ENCODE results near the gene H3-3A.

The H3-3A gene

DNA sequence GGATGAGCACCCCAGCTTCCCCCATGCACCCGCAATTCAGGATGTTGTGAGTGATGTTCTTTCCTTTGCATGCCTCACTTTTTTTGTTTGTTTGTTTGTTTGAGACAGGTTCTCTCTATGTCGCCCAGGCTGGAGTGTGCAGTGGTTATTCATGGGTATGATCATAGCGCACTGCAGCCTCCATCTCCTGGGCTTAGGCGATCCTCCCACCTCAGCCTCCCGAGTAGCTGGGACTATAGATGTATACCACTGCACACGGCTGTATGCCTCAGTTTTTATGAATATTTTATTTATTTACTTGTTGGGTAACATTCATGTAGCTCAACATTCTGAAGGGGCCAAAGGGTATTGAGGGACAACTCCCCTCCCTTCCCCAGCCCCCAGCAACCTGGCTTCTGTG, 54.8 kb downstream of the H3-3A start:
- DNase-seq (ENCODE audit: extremely low read depth, low read depth) = no peak
- TF ChIP-seq, protein P1, sequence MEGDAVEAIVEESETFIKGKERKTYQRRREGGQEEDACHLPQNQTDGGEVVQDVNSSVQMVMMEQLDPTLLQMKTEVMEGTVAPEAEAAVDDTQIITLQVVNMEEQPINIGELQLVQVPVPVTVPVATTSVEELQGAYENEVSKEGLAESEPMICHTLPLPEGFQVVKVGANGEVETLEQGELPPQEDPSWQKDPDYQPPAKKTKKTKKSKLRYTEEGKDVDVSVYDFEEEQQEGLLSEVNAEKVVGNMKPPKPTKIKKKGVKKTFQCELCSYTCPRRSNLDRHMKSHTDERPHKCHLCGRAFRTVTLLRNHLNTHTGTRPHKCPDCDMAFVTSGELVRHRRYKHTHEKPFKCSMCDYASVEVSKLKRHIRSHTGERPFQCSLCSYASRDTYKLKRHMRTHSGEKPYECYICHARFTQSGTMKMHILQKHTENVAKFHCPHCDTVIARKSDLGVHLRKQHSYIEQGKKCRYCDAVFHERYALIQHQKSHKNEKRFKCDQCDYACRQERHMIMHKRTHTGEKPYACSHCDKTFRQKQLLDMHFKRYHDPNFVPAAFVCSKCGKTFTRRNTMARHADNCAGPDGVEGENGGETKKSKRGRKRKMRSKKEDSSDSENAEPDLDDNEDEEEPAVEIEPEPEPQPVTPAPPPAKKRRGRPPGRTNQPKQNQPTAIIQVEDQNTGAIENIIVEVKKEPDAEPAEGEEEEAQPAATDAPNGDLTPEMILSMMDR (IDR thresholded peaks at IDR 0.05; ENCODE audit: low read depth, low read length, missing control alignments) = no peak
- no peak overlapping the region for H3K4me3 ChIP-seq (replicated peaks; ENCODE audit: low read depth, low read length)

DNA sequence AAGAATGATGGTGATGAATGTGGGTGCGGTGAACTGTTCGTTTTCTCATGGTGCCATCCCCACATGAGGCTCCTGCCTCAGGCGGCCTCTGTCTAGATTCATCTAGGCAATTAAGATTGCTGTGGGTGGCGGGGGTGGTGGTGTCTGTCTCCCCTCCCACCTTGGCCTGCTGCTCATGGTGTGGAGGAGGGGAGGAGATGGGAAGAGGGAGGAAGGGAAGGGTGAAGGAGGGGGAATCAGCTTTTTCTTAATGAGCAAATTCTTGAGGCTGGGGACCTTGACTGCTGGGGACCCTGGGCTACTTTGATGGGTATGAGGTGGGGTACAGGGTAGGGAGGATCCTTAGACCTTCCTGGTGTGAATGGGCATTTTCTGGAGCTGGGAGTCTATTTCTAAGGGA, 55.8 kb downstream of the H3-3A start:
- DNase-seq (ENCODE audit: extremely low read depth, low read depth) = no peak
- TF ChIP-seq, protein P1 (IDR thresholded peaks at IDR 0.05; ENCODE audit: low read depth, low read length, missing control alignments) = no peak
- no peak overlapping the region for H3K4me3 ChIP-seq (replicated peaks; ENCODE audit: low read depth, low read length)

DNA sequence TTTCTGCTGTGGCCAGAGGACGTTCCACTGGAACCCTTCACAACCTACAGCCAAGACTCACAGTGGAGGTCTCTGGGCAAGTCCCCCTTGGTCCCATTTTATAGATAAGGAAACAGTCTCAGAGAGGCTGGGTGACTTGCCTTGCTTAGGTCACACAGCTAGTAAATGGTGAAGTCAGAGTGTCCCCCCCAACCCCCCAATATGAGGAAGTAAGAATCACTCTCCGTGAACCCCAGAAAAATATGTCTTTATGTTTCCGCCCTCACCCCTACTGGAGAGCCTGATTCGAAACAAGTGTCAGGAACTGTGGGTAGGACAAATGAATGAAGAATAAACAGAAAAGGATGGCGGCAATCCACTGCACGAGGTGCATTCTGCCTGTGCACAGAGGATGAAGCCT, 56.7 kb downstream of the H3-3A start:
- TF ChIP-seq, protein P1 (IDR thresholded peaks at IDR 0.05; ENCODE audit: low read depth, low read length, missing control alignments) = no peak
- no peak for DNase-seq (ENCODE audit: extremely low read depth, low read depth)
- H3K4me3 ChIP-seq (replicated peaks; ENCODE audit: low read depth, low read length) = no peak overlapping the region

DNA sequence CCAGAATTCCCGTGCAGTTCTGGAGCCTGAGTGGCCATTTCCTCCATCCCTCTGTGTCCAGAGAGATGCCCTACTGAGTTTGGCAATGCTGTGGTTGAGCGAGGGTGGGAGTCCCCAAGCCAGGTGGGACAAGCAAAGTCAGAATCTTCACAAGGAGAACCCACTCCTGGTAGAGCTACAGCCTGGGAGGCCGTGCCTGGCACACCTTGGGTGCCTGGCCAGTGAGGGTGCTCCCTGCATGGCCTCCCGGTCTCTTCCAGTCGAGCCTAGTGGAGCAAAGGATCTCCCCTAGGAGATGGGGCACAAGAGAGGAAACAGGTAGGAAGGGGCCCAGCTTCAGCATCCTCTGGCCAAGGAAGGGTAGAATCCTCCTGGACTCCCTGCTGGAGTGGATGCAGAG, 57.9 kb downstream of the H3-3A start:
- TF ChIP-seq, protein P1 (IDR thresholded peaks at IDR 0.05; ENCODE audit: low read depth, low read length, missing control alignments) = no peak

DNA sequence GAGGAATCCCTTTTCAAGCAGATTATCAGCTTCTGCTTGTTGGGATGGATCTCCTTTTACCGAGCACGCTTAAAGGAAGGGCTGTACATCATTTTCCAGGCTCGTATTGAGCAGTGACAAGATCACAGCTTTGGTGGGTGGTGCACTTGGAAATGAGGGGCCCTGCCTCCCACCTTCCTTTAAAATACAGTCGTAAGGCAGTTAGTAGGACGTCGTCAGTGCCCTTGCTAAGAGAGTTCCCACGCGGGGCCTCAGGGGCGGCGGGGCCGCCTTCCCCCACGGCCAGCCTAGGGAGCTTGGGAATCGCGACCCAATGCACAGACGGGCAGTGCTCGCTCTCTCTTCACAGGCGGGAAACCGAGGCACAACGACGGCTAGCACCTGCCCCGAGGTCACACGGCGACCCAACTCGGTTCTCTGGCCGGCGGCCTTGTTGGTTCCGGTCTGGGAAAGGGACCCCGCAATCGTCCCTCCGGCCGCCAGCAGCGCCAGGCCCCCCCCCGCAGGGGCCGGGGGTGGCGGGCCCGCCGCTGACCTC, 58.6 kb downstream of the H3-3A start:
- no peak for DNase-seq (ENCODE audit: extremely low read depth, low read depth)
- TF ChIP-seq, protein P1 (IDR thresholded peaks at IDR 0.05; ENCODE audit: low read depth, low read length, missing control alignments) = no peak
- peak overlapping the region; percentile 42; the same call in 1 of the 2 replicates for H3K4me3 ChIP-seq (replicated peaks; ENCODE audit: low read depth, low read length)

More for the DNA sequence above, 57.9 kb downstream of the H3-3A start:
- DNase-seq (ENCODE audit: extremely low read depth, low read depth) = no peak
- no peak overlapping the region for H3K4me3 ChIP-seq (replicated peaks; ENCODE audit: low read depth, low read length)

Data from HFF-Myc (cell line).